ENCODE results near the gene SLC25A47.
"Not testable (repeated sequence)": the region's sequence is repeated elsewhere in the genome, so short reads cannot be mapped to it uniquely, and the experiment has no call there.

SLC25A47 gene

DNA sequence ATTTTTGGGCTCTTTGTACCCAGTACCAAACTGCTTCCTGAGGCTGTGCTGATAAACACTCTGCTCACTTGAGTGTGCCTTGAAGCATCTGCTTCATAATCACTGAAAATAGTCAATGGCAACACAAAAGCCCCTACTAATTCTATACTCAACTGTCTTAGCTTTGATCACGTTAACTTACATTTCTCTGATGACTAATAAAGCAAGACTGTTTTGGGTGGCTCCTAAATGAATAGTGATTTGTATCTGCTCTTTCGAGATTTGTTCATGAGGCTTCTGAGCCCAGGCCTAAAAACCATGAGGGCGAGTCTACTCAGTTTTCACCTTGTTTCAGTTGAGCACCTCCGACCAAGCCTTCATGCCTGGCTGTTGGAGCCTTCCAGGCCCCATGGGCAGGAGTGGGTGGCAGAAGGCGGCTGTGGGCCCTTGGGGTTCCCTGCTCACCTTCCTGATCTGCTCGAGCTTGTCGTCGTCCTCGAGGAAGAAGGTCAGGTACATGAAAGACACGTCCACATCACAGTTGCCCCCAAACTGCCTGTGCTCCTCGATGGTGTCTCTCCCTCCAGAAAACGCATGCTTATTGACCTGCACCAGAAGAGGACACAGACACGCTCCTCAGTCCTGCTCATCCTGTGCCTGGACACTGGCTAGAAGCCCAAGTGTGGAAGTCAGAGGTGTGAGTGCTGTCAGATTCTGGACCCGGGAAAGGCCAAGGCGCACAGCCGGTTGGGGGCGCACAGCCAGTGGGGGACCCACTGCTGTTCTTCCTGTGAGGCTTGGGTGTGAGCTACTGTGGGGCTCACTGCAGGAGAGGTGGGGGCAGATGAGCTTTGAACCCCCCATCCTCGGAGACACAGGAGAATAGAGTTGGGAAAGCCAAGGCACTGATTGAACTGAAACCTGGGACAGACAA, 13.7 kb downstream of the SLC25A47 start:
- peaks cover 55% of the 10 kb centered on the region for H3K36me3 ChIP-seq (ENCODE audit: insufficient read depth, insufficient read length, low read length)
- TF ChIP-seq YY1 (IDR thresholded peaks at IDR 0.05; ENCODE audit: insufficient read depth, insufficient read length) (no peak), SUZ12 (IDR thresholded peaks at IDR 0.05; ENCODE audit: extremely low read depth, insufficient read depth, insufficient read length) (no peak), ZNF274 (IDR thresholded peaks at IDR 0.05; ENCODE audit: low read depth, low read length) (no peak)
- peaks cover 3% of the 10 kb centered on the region for H3K4me1 ChIP-seq (ENCODE audit: insufficient read depth, insufficient read length)
- no peak for DNase-seq (ENCODE audit: low read depth, low spot score)
- H3K4me3 ChIP-seq (ENCODE audit: insufficient read length, low read depth), result no peak overlapping the region
- no peaks in the 10 kb centered on the region for H3K27me3 ChIP-seq (ENCODE audit: insufficient read depth, insufficient read length)
- H3K9ac ChIP-seq (ENCODE audit: insufficient read length, low read depth), result no peak overlapping the region
- no peaks in the 10 kb centered on the region for H3K9me3 ChIP-seq (ENCODE audit: insufficient read depth, low read length)

DNA sequence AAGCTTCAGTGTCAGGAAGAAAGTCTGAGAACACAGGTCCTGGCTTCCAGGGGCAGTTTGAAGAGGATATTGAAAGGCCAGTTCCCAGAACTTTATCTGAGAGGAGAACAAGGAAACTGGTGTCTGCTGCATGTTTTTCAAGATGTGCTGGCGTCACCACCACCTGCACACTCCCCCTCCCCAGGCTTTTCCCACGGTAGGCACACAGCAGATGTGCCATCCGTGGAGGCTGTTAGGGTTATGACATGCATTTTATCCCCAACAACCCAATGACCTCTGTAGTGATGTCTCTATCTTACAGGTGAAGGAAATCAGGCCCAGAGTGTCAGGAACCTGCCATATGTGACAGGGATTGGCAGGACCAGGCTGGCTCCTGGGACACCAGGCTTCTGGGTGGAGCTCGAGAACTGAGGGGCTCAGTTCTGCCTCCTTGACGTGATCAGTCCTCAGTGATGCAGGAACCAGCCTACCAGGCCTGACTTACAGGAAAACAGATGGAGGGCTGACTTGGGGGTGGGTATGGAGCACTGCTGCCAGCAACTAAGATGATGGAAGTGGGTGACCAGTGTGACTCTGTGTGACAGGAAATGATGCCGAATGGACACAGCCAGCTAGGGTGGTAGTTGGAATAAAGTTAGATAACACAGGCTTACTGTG, 16.8 kb downstream of the SLC25A47 start:
- TF ChIP-seq YY1 (IDR thresholded peaks at IDR 0.05; ENCODE audit: insufficient read depth, insufficient read length) (no peak), ZNF274 (IDR thresholded peaks at IDR 0.05; ENCODE audit: low read depth, low read length) (no peak), SUZ12 (IDR thresholded peaks at IDR 0.05; ENCODE audit: extremely low read depth, insufficient read depth, insufficient read length) (no peak)
- no peak overlapping the region for H3K9ac ChIP-seq (ENCODE audit: insufficient read length, low read depth)
- H3K27me3 ChIP-seq (ENCODE audit: insufficient read depth, insufficient read length), result no peaks in the 10 kb centered on the region
- no peak for DNase-seq (ENCODE audit: low read depth, low spot score)
- H3K9me3 ChIP-seq (ENCODE audit: insufficient read depth, low read length), result no peaks in the 10 kb centered on the region
- peaks cover 46% of the 10 kb centered on the region for H3K36me3 ChIP-seq (ENCODE audit: insufficient read depth, insufficient read length, low read length)
- H3K4me3 ChIP-seq (ENCODE audit: insufficient read length, low read depth), result no peak overlapping the region
- H3K4me1 ChIP-seq (ENCODE audit: insufficient read depth, insufficient read length), result no peaks in the 10 kb centered on the region

DNA sequence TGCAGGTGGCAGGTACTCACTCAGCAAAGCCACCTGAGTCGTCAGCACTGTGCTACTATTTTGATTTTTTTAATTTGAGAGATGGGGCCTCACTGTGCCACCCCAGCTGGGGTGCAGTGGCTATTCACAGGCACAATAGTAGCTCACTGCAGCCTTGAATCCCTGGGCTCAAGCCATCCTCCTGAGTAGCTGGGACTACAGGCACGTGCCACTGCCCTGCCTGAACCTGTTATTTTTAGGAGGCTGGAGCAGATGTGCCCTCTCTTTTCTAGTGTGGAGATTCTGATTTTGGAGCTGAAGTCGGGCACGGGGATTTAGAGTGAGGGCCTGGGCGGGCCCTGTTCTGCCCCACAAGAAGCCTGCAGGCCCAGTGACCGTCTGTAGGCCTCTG, 17.3 kb downstream of the SLC25A47 start:
- no peak for DNase-seq (ENCODE audit: low read depth, low spot score)
- no peaks in the 10 kb centered on the region for H3K9me3 ChIP-seq (ENCODE audit: insufficient read depth, low read length)
- no peaks in the 10 kb centered on the region for H3K4me1 ChIP-seq (ENCODE audit: insufficient read depth, insufficient read length)
- H3K9ac ChIP-seq (ENCODE audit: insufficient read length, low read depth), result no peak overlapping the region
- peaks cover 43% of the 10 kb centered on the region for H3K36me3 ChIP-seq (ENCODE audit: insufficient read depth, insufficient read length, low read length)
- no peak overlapping the region for H3K4me3 ChIP-seq (ENCODE audit: insufficient read length, low read depth)
- no peaks in the 10 kb centered on the region for H3K27me3 ChIP-seq (ENCODE audit: insufficient read depth, insufficient read length)
- TF ChIP-seq YY1 (IDR thresholded peaks at IDR 0.05; ENCODE audit: insufficient read depth, insufficient read length) (no peak), ZNF274 (IDR thresholded peaks at IDR 0.05; ENCODE audit: low read depth, low read length) (no peak), SUZ12 (IDR thresholded peaks at IDR 0.05; ENCODE audit: extremely low read depth, insufficient read depth, insufficient read length) (no peak)

DNA sequence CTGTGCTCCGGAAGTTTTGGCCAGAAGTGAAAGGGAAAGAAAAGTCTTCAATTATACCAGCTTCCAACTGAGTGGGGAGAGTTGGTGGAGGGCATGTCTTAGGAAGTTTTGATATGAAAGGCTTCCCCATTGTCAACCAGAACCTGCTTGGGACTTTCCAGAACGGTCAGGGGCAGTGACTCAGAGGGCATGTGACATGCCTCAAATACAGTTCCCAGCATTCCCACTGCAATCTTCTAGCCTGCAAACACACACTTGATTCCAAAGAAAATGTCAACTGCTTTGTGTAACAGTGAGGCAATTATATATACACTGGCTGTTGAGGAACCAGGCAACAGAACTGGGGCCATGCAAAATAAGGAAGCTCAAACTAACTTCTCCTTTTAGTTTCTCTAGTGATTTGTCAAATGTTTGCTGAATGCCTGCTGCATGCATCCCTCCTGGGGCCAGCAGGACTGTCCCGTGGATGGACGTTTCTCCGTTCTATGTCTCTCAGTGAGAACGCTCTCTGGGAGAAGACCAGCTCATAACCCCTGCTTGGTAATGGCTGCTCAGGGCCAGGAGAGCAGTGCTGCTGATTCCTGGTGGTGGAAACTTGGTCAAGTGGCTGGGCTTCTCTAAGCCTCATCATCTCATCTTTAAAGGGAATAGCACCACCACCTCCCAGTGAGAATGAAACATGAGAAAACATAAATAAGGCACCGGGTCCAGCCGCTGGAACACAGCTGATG, 18.3 kb downstream of the SLC25A47 start:
- no peaks in the 10 kb centered on the region for H3K4me1 ChIP-seq (ENCODE audit: insufficient read depth, insufficient read length)
- H3K36me3 ChIP-seq (ENCODE audit: insufficient read depth, insufficient read length, low read length), result peaks cover 48% of the 10 kb centered on the region
- no peak overlapping the region for H3K9ac ChIP-seq (ENCODE audit: insufficient read length, low read depth)
- TF ChIP-seq YY1 (IDR thresholded peaks at IDR 0.05; ENCODE audit: insufficient read depth, insufficient read length) (no peak), ZNF274 (IDR thresholded peaks at IDR 0.05; ENCODE audit: low read depth, low read length) (no peak), SUZ12 (IDR thresholded peaks at IDR 0.05; ENCODE audit: extremely low read depth, insufficient read depth, insufficient read length) (no peak)
- no peak for DNase-seq (ENCODE audit: low read depth, low spot score)
- no peaks in the 10 kb centered on the region; the same call in 1 of the 2 replicates for H3K9me3 ChIP-seq (ENCODE audit: insufficient read depth, low read length)
- no peaks in the 10 kb centered on the region for H3K27me3 ChIP-seq (ENCODE audit: insufficient read depth, insufficient read length)
- no peak overlapping the region for H3K4me3 ChIP-seq (ENCODE audit: insufficient read length, low read depth)

DNA sequence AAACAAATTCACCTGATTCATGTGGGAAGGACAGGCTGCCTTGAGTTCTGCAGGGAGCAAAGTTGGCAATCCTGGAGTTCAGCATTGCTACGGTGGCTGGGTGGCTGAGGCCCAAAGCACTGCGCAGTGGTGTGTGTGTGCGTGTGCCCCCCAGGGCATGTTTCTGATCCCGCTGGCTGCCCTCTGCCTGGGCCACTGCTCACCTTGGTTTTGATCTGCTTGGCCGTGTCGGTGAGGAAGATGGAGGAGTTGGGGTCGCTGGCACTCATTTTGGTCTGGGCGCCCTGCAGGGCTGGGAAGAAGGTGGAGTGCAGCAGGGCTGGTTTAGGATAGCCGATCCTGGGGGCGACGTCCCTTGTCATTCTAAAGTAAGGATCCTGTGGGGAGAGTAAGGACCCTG, 19.1 kb downstream of the SLC25A47 start:
- H3K36me3 ChIP-seq (ENCODE audit: insufficient read depth, insufficient read length, low read length), result peaks cover 48% of the 10 kb centered on the region
- H3K9ac ChIP-seq (ENCODE audit: insufficient read length, low read depth), result no peak overlapping the region

DNA sequence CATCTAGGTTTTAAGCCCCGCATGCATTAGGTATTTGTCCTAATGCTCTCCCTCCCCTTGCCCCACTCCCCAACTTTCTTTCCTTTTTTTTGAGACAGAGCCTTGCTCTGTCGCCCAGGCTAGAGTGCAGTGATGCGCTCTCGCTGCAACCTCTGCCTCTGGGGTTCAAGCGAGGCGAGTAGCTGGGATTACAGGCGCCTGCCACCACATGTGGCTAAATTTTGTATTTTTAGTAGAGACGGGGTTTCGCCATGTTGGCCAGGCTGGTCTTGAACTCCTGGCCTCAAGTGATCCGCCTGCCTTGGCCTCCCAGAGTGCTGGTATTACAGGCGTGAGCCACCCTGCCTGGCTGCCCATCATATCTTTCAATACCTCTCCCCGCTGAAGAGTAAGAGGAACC, 19.7 kb downstream of the SLC25A47 start:
- DNase-seq (ENCODE audit: low read depth, low spot score); H3K4me3 ChIP-seq (ENCODE audit: insufficient read length, low read depth); H3K9me3 ChIP-seq (ENCODE audit: insufficient read depth, low read length); H3K9ac ChIP-seq (ENCODE audit: insufficient read length, low read depth); H3K4me1 ChIP-seq (ENCODE audit: insufficient read depth, insufficient read length); H3K27me3 ChIP-seq (ENCODE audit: insufficient read depth, insufficient read length): not testable (repeated sequence)
- peaks cover 47% of the 10 kb centered on the region for H3K36me3 ChIP-seq (ENCODE audit: insufficient read depth, insufficient read length, low read length)

More for the DNA sequence above, 19.1 kb downstream of the SLC25A47 start:
- H3K4me1 ChIP-seq (ENCODE audit: insufficient read depth, insufficient read length), result no peaks in the 10 kb centered on the region
- no peaks in the 10 kb centered on the region for H3K27me3 ChIP-seq (ENCODE audit: insufficient read depth, insufficient read length)
- no peak overlapping the region for H3K4me3 ChIP-seq (ENCODE audit: insufficient read length, low read depth)
- DNase-seq (ENCODE audit: low read depth, low spot score), result no peak
- no peak for TF ChIP-seq SUZ12 (IDR thresholded peaks at IDR 0.05; ENCODE audit: extremely low read depth, insufficient read depth, insufficient read length)
- no peak for TF ChIP-seq YY1 (IDR thresholded peaks at IDR 0.05; ENCODE audit: insufficient read depth, insufficient read length)
- TF ChIP-seq ZNF274 (IDR thresholded peaks at IDR 0.05; ENCODE audit: low read depth, low read length), result no peak
- H3K9me3 ChIP-seq (ENCODE audit: insufficient read depth, low read length), result no peaks in the 10 kb centered on the region; the same call in 1 of the 2 replicates

DNA sequence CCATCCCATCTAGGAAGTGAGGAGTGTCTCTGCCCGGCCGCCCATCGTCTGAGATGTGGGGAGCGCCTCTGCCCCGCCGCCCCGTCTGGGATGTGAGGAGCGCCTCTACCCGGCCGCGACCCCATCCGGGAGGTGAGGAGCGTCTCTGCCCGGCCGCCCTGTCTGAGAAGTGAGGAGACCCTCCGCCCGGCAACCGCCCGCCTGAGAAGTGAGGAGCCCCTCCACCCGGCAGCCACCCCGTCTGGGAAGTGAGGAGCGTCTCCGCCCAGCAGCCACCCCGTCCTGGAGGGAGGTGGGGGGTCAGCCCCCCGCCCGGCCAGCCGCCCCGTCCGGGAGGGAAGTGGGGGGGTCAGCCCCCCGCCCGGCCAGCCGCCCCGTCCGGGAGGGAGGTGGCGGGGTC, 21.5 kb downstream of the SLC25A47 start:
- peaks cover 61% of the 10 kb centered on the region for H3K36me3 ChIP-seq (ENCODE audit: insufficient read depth, insufficient read length, low read length)
- H3K9ac ChIP-seq (ENCODE audit: insufficient read length, low read depth); DNase-seq (ENCODE audit: low read depth, low spot score); H3K27me3 ChIP-seq (ENCODE audit: insufficient read depth, insufficient read length); H3K9me3 ChIP-seq (ENCODE audit: insufficient read depth, low read length); H3K4me1 ChIP-seq (ENCODE audit: insufficient read depth, insufficient read length); H3K4me3 ChIP-seq (ENCODE audit: insufficient read length, low read depth): not testable (repeated sequence)

Data from NT2/D1 (cell line).